Measurements from ENCODE around the gene COPS3.

Gene COPS3

DNA sequence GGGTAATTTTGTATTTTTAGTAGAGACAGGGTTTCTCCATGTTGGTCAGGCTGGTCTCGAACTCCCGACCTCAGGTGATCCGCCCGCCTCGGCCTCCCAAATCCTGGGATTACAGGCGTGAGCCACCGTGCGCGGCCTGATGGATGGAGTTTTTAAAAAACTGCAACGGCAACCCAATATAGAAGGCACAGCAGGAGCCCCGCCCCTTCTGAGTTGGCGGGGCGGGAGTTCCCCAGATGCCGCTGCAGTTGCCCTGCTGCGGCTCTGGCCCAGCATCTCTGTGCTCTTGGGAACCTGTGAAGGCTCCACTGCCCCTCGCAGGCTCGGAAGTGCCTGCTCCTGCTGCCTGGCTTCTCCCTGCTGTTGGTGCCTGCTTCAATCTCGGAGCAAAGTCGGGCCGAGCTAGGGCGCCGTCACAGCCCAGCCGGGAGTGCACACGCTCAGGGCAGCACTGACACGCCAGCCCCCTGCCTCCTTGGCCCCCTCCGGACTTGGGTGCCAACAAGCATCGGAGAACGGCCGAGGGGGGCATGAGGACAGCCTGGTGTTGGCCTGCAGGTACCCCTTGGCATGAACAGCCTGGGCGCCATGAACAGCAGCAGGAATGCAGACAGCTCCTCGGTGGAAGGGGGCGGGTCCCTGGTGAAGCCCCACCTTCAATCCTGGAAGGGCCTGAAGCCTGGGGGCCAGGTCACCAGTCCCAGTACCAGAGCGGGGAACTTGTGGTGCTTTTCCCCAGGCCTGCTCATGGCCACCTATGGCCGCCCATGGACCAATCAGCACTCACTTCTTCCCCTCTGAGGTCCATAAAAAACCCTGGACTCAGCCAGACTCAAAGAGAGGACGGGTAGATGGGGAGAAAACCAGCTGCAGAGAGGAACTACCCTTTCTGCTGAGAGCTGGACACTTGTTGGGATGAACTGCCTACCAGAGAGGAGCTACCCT lies 19.9 kb upstream of the COPS3 start:
- peak overlapping the region; percentile 60 for H3K4me2 ChIP-seq (ENCODE audit: low read length, poor library complexity, severe bottlenecking)
- no peak overlapping the region for H2BK5ac ChIP-seq (ENCODE audit: low read depth, low read length, poor library complexity, severe bottlenecking)
- H3K4ac ChIP-seq (ENCODE audit: low read depth in 1 of 2, low read length in 2 of 2), result peak overlapping the region in 1 of 2 experiments; percentile 71
- peak overlapping the region; percentile 48 for H3K9ac ChIP-seq (ENCODE audit: low read length)
- DNase-seq, result peak; percentile 72
- H3K23ac ChIP-seq (ENCODE audit: low read length in 2 of 2), result peak overlapping the region in 1 of 2 experiments; percentile 47
- H3K36me3 ChIP-seq (ENCODE audit: control insufficient read depth in 1 of 2, insufficient read depth in 2 of 2, low read depth in 1 of 2, low read length in 2 of 2), result no peaks in the 10 kb centered on the region
- peak overlapping the region in 1 of 2 experiments; percentile 24 for H3K14ac ChIP-seq (ENCODE audit: low read length in 2 of 2)
- H3K18ac ChIP-seq (ENCODE audit: low read depth in 1 of 2, low read length in 2 of 2), result peak overlapping the region in 1 of 2 experiments; percentile 25
- H3K79me1 ChIP-seq (replicated peaks; ENCODE audit: low read length, poor library complexity, severe bottlenecking), result no peaks in the 10 kb centered on the region
- H2BK120ac ChIP-seq (ENCODE audit: low read depth, low read length), result no peak overlapping the region
- peak overlapping the region; percentile 9 for H3K27ac ChIP-seq (ENCODE audit: low read length, poor library complexity, severe bottlenecking)
- H4K8ac ChIP-seq (ENCODE audit: low read length), result peak overlapping the region; percentile 16
- no peak overlapping the region for H4K91ac ChIP-seq (ENCODE audit: low read length)
- no peak overlapping the region for H2BK15ac ChIP-seq (ENCODE audit: low read depth, poor library complexity, severe bottlenecking)
- H2AFZ ChIP-seq (ENCODE audit: low read depth, low read length), result peak overlapping the region; percentile 91
- peak overlapping the region; percentile 55 to 69 for H3K4me3 ChIP-seq (ENCODE audit: insufficient read depth in 1 of 2, low read depth in 1 of 2, low read length in 2 of 2)
- peaks cover 14% of the 10 kb centered on the region for H3K4me1 ChIP-seq (ENCODE audit: control insufficient read depth, insufficient read depth, low read depth, low read length)
- peaks cover 0 to 5% of the 10 kb centered on the region in 2 experiments for H3K27me3 ChIP-seq (ENCODE audit: control insufficient read depth in 1 of 2, insufficient read depth in 1 of 2, low read length in 2 of 2)
- peak overlapping the region in 1 of 2 experiments; percentile 55 for H2BK12ac ChIP-seq (ENCODE audit: low read length in 2 of 2)
- no peak overlapping the region for H2AK5ac ChIP-seq (ENCODE audit: low read length, severe bottlenecking)
- WGBS, result 7% methylated on average over 35 of the region's 35 CpGs
- no peaks in the 10 kb centered on the region for H3K9me3 ChIP-seq (ENCODE audit: control insufficient read depth, low read length)

- Histone ChIP-seq H3K4me3 (ENCODE audit: insufficient read depth in 1 of 2, low read depth in 1 of 2, low read length in 2 of 2) (no peak overlapping the region), H3K18ac (ENCODE audit: low read depth in 1 of 2, low read length in 2 of 2) (no peak overlapping the region), H4K91ac (ENCODE audit: low read length) (no peak overlapping the region), H3K4ac (ENCODE audit: low read depth in 1 of 2, low read length in 2 of 2) (no peak overlapping the region), H3K4me2 (ENCODE audit: low read length, poor library complexity, severe bottlenecking) (no peak overlapping the region), H3K27me3 (ENCODE audit: control insufficient read depth in 1 of 2, insufficient read depth in 1 of 2, low read length in 2 of 2) (no peaks in the 10 kb centered on the region), H2BK15ac (ENCODE audit: low read depth, poor library complexity, severe bottlenecking) (no peak overlapping the region), H3K23ac (ENCODE audit: low read length in 2 of 2) (no peak overlapping the region), H3K79me1 (replicated peaks; ENCODE audit: low read length, poor library complexity, severe bottlenecking) (no peaks in the 10 kb centered on the region), H2AK5ac (ENCODE audit: low read length, severe bottlenecking) (no peak overlapping the region), H3K27ac (ENCODE audit: low read length, poor library complexity, severe bottlenecking) (no peak overlapping the region), H2BK12ac (ENCODE audit: low read length in 2 of 2) (no peak overlapping the region), H3K36me3 (ENCODE audit: control insufficient read depth in 1 of 2, insufficient read depth in 2 of 2, low read depth in 1 of 2, low read length in 2 of 2) (no peaks in the 10 kb centered on the region), H2AFZ (ENCODE audit: low read depth, low read length) (no peak overlapping the region), H2BK120ac (ENCODE audit: low read depth, low read length) (no peak overlapping the region), H3K4me1 (ENCODE audit: control insufficient read depth, insufficient read depth, low read depth, low read length) (peaks cover 8% of the 10 kb centered on the region), H4K8ac (ENCODE audit: low read length) (no peak overlapping the region), H2BK5ac (ENCODE audit: low read depth, low read length, poor library complexity, severe bottlenecking) (no peak overlapping the region), H3K9me3 (ENCODE audit: control insufficient read depth, low read length) (no peaks in the 10 kb centered on the region), H3K9ac (ENCODE audit: low read length) (no peak overlapping the region), H3K14ac (ENCODE audit: low read length in 2 of 2) (no peak overlapping the region)
- no CpG with 5 or more reads among the region's 3 CpGs for WGBS
- no peak for DNase-seq
Measured at GRCh38 chr17:17298108-17298507, 17.1 kb upstream of the COPS3 start.

DNA sequence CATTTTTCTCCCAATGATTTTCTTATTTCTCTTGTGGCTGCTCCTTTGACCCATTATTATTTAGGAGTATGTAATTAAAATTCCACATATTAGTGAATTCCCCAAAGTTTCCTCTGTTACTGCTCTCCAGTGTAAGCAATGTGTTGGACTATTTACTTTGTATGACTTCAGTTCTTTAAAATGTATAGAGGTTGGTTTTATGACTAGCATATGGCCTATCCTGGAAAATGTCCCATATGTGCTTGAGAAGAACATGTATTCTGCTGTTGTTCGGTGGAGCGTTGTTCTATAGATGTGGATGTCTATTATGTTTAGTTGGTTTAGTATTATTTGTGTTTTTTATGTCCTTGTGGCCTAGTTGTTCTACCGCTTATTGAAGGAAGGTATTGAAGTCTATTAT lies 16.2 kb upstream of the COPS3 start:
- Histone ChIP-seq H2AFZ (ENCODE audit: low read depth, low read length) (no peak overlapping the region), H4K8ac (ENCODE audit: low read length) (no peak overlapping the region), H3K4ac (ENCODE audit: low read depth in 1 of 2, low read length in 2 of 2) (no peak overlapping the region), H3K18ac (ENCODE audit: low read depth in 1 of 2, low read length in 2 of 2) (no peak overlapping the region), H2AK5ac (ENCODE audit: low read length, severe bottlenecking) (no peak overlapping the region), H3K27me3 (ENCODE audit: control insufficient read depth in 1 of 2, insufficient read depth in 1 of 2, low read length in 2 of 2) (no peaks in the 10 kb centered on the region), H3K36me3 (ENCODE audit: control insufficient read depth in 1 of 2, insufficient read depth in 2 of 2, low read depth in 1 of 2, low read length in 2 of 2) (no peaks in the 10 kb centered on the region), H3K9me3 (ENCODE audit: control insufficient read depth, low read length) (no peaks in the 10 kb centered on the region), H3K9ac (ENCODE audit: low read length) (no peak overlapping the region), H3K79me1 (replicated peaks; ENCODE audit: low read length, poor library complexity, severe bottlenecking) (no peaks in the 10 kb centered on the region), H3K4me2 (ENCODE audit: low read length, poor library complexity, severe bottlenecking) (no peak overlapping the region), H3K4me3 (ENCODE audit: insufficient read depth in 1 of 2, low read depth in 1 of 2, low read length in 2 of 2) (no peak overlapping the region), H4K91ac (ENCODE audit: low read length) (no peak overlapping the region), H2BK120ac (ENCODE audit: low read depth, low read length) (no peak overlapping the region), H3K27ac (ENCODE audit: low read length, poor library complexity, severe bottlenecking) (no peak overlapping the region), H2BK15ac (ENCODE audit: low read depth, poor library complexity, severe bottlenecking) (no peak overlapping the region), H3K23ac (ENCODE audit: low read length in 2 of 2) (no peak overlapping the region), H3K4me1 (ENCODE audit: control insufficient read depth, insufficient read depth, low read depth, low read length) (peaks cover 6% of the 10 kb centered on the region), H3K14ac (ENCODE audit: low read length in 2 of 2) (no peak overlapping the region), H2BK5ac (ENCODE audit: low read depth, low read length, poor library complexity, severe bottlenecking) (no peak overlapping the region), H2BK12ac (ENCODE audit: low read length in 2 of 2) (no peak overlapping the region)
- WGBS, result 91% methylated on average over 2 of the region's 3 CpGs
- DNase-seq, result no peak

DNA sequence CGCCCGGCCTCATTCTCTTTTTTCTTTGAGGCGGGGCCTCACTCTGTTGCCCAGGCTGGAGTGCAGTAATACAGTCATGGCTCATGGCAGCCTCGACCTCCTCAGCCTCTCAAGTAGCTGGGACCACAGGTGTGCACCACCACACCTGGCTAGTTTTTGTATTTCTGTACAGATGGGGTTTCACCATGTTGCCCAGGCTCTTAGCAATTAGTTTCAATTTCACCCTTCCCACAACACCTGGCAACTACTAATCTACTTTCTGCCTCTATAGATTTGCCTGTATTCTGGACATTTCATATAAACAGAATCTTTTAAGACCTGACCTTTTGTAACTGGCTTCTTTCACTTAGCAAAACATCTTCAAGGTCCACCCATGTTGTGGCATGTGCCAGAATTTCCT lies 14.1 kb upstream of the COPS3 start:
- Histone ChIP-seq H3K4me2 (ENCODE audit: low read length, poor library complexity, severe bottlenecking) (no peak overlapping the region), H3K4me1 (ENCODE audit: control insufficient read depth, insufficient read depth, low read depth, low read length) (no peaks in the 10 kb centered on the region), H2AFZ (ENCODE audit: low read depth, low read length) (no peak overlapping the region), H3K79me1 (replicated peaks; ENCODE audit: low read length, poor library complexity, severe bottlenecking) (no peaks in the 10 kb centered on the region), H2BK12ac (ENCODE audit: low read length in 2 of 2) (no peak overlapping the region), H3K4me3 (ENCODE audit: insufficient read depth in 1 of 2, low read depth in 1 of 2, low read length in 2 of 2) (no peak overlapping the region), H4K91ac (ENCODE audit: low read length) (no peak overlapping the region), H2BK5ac (ENCODE audit: low read depth, low read length, poor library complexity, severe bottlenecking) (no peak overlapping the region), H3K9ac (ENCODE audit: low read length) (no peak overlapping the region), H3K23ac (ENCODE audit: low read length in 2 of 2) (no peak overlapping the region), H3K14ac (ENCODE audit: low read length in 2 of 2) (no peak overlapping the region), H2BK120ac (ENCODE audit: low read depth, low read length) (no peak overlapping the region), H2BK15ac (ENCODE audit: low read depth, poor library complexity, severe bottlenecking) (no peak overlapping the region), H3K27me3 (ENCODE audit: control insufficient read depth in 1 of 2, insufficient read depth in 1 of 2, low read length in 2 of 2) (peaks cover 0 to 5% of the 10 kb centered on the region in 2 experiments), H3K18ac (ENCODE audit: low read depth in 1 of 2, low read length in 2 of 2) (no peak overlapping the region), H3K9me3 (ENCODE audit: control insufficient read depth, low read length) (no peaks in the 10 kb centered on the region), H3K27ac (ENCODE audit: low read length, poor library complexity, severe bottlenecking) (no peak overlapping the region), H4K8ac (ENCODE audit: low read length) (no peak overlapping the region), H3K4ac (ENCODE audit: low read depth in 1 of 2, low read length in 2 of 2) (no peak overlapping the region), H3K36me3 (ENCODE audit: control insufficient read depth in 1 of 2, insufficient read depth in 2 of 2, low read depth in 1 of 2, low read length in 2 of 2) (no peaks in the 10 kb centered on the region), H2AK5ac (ENCODE audit: low read length, severe bottlenecking) (no peak overlapping the region)
- DNase-seq, result no peak
- 95% methylated on average over 4 of the region's 4 CpGs for WGBS

Measured in mesenchymal stem cell (in vitro differentiated cells and primary cell).